Endodermal cell (in vitro differentiated cells): Measurements from ENCODE around the gene SSBP2. TPM values are rescaled to one million over a fixed set of nuclear protein-coding genes. Genes with fewer than 3 reads are reported as not detected.

Experiments used
- DNase-seq: peaks from one replicate; pipeline ENCODE4 v3.0.0-alpha.2; 2017
- H3K27ac ChIP-seq: 2 replicates; pipeline ENCODE4 v1.5.1; 2013; ENCODE audit warnings: mild to moderate bottlenecking, low read depth, low read length, moderate library complexity
- H3K27me3 ChIP-seq: 2 replicates; pipeline ENCODE4 v1.6.1; 2013; ENCODE audit warnings: mild to moderate bottlenecking, low read length, moderate library complexity; ENCODE audit not compliant: insufficient read depth, control insufficient read depth, poor library complexity, severe bottlenecking
- H3K36me3 ChIP-seq: 2 replicates; pipeline ENCODE4 v1.7.0; 2013; ENCODE audit warnings: mild to moderate bottlenecking, low read length, moderate library complexity; ENCODE audit not compliant: control insufficient read depth, insufficient read depth
- H3K4me1 ChIP-seq: one replicate; pipeline ENCODE4 v1.7.0; 2013; ENCODE audit warnings: low read length; ENCODE audit not compliant: control insufficient read depth, insufficient read depth
- H3K4me3 ChIP-seq: 2 replicates; pipeline ENCODE4 v1.5.1; 2013; ENCODE audit warnings: mild to moderate bottlenecking, low read length, moderate library complexity
- H3K9ac ChIP-seq: 2 replicates; pipeline ENCODE4 v1.6.1; 2013; ENCODE audit warnings: mild to moderate bottlenecking, low read length, moderate library complexity; ENCODE audit not compliant: poor library complexity, severe bottlenecking; ENCODE audit errors: extremely low read depth
- H3K9me3 ChIP-seq: 2 replicates; pipeline ENCODE4 v1.6.1; 2013; ENCODE audit warnings: mild to moderate bottlenecking, low read length, moderate library complexity; ENCODE audit not compliant: control insufficient read depth
- H3K27ac Mint-ChIP-seq: 2 replicates; pipeline ENCODE4 v1.8.0; 2020; ENCODE audit warnings: mixed read lengths
- H3K27me3 Mint-ChIP-seq: 2 replicates; pipeline ENCODE4 v1.8.0; 2021; ENCODE audit warnings: mild to moderate bottlenecking, mixed read lengths; ENCODE audit not compliant: insufficient read depth
- H3K36me3 Mint-ChIP-seq: 2 replicates; pipeline ENCODE4 v1.8.0; 2020; ENCODE audit warnings: low read depth, mixed read lengths
- H3K4me1 Mint-ChIP-seq: 2 replicates; pipeline ENCODE4 v1.8.0; 2020; ENCODE audit warnings: mixed read lengths
- H3K4me3 Mint-ChIP-seq: 2 replicates; pipeline ENCODE4 v1.8.0; 2020; ENCODE audit warnings: mild to moderate bottlenecking, moderate library complexity, mixed read lengths
- H3K9me3 Mint-ChIP-seq: 2 replicates; pipeline ENCODE4 v1.8.0; 2020; ENCODE audit warnings: mild to moderate bottlenecking, mixed read lengths
- WGBS, 2 experiments: methylation state at CpG; one replicate each; pipeline versions ENCODE4 v1.1.5 to v1.1.7; 2013; ENCODE audit warnings: missing lambda C conversion rate in 2 of 2, mixed read lengths in 1 of 2; ENCODE audit not compliant: insufficient coverage in 1 of 2, insufficient read length in 1 of 2; 5-methylcytosine and 5-hydroxymethylcytosine counted together
- total RNA-seq, 2 donors: library from RNA; stranded (reverse); fragmentation: NEBNext Ultra II Directional in 1 of 2; extraction: Animal tissue kit (Norgen Biotek cat#: 25700) in 1 of 2; gene quantifications; 2 replicates in 1 of 2; 3 replicates in 1 of 2; pipeline ENCODE4 v1.2.1, GENCODE V29; 2021
- TF ChIP-seq, protein P1 (sequence below): fragments of 200-600 bp; sonication (generic); conservative IDR thresholded peaks from 2 replicates; pipeline ENCODE4 v1.5.0; 2021; ENCODE audit warnings: antibody characterized with exemption, mild to moderate bottlenecking

The SSBP2 gene
- total RNA-seq, 2 donors from 2014 or later = 27.5 to 30.2 TPM

DNA sequence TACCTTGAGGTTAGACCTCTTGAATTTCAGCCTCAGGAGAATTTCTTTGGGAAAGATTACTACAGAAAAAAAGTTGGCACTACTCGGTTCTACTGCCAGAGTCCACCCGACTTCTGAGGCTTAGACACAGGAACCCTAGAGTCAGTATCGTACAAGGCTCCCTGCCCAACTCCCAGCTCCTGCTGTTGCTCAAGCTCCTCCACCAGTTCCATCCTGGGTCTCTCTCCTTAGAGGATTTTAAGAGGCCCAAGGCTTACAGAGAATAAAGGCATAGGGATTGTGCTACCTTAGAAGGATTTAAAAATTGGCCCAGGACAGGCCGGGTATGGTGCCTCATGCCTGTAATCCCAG lies 29.0 kb upstream of the SSBP2 start:
- H3K27ac Mint-ChIP-seq = no peak overlapping the region
- TF ChIP-seq, protein P1, sequence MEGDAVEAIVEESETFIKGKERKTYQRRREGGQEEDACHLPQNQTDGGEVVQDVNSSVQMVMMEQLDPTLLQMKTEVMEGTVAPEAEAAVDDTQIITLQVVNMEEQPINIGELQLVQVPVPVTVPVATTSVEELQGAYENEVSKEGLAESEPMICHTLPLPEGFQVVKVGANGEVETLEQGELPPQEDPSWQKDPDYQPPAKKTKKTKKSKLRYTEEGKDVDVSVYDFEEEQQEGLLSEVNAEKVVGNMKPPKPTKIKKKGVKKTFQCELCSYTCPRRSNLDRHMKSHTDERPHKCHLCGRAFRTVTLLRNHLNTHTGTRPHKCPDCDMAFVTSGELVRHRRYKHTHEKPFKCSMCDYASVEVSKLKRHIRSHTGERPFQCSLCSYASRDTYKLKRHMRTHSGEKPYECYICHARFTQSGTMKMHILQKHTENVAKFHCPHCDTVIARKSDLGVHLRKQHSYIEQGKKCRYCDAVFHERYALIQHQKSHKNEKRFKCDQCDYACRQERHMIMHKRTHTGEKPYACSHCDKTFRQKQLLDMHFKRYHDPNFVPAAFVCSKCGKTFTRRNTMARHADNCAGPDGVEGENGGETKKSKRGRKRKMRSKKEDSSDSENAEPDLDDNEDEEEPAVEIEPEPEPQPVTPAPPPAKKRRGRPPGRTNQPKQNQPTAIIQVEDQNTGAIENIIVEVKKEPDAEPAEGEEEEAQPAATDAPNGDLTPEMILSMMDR = no peak

DNA sequence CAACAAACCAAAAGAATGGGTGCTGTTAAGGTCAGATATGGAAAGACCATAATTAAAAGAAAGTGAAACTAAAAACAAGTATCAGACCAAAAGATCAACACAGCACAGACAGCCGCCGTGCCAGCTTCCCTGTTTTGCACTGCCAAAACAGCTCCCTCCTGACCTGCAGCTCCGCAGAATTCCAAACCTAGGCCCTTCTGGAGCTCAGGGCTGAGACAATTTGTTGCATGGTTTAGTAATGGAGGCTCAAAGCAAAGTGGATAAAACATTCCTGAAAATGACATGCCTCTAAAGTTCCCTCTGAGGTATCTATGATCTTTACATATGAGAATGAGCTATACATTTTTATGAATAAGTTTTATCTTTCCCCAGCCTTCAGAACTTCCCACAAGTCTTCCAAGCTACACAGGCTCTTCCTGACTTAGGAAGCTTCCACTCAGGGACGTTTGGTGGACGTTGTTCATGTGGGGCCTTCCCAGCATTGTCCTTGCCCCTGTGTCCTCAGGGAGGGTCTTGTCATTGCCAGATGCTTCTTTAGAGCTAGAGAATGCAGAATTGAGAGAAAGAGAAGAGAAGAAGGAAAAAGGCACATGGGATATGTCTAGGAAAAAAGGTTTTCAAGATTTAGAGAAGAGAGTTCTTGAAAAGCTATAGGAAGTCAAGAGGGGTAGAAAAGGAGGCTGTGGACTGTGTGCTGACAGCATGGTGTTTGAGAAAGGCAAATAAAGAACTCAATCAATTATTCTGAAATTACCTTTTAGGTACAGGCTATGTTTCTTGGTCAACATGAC lies 28.4 kb upstream of the SSBP2 start:
- Mint-ChIP-seq H3K36me3 (no peaks in the 10 kb centered on the region), H3K27ac (no peak overlapping the region), H3K4me1 (peaks cover 1% of the 10 kb centered on the region), H3K9me3 (no peaks in the 10 kb centered on the region), H3K27me3 (no peaks in the 10 kb centered on the region), H3K4me3 (no peak overlapping the region)
- H3K27me3 ChIP-seq = no peaks in the 10 kb centered on the region
- H3K36me3 ChIP-seq = no peaks in the 10 kb centered on the region
- H3K27ac ChIP-seq = no peak overlapping the region
- H3K4me1 ChIP-seq = no peaks in the 10 kb centered on the region
- TF ChIP-seq, protein P1 = no peak
- H3K9ac ChIP-seq = no peak overlapping the region
- no peak for DNase-seq
- no peaks in the 10 kb centered on the region for H3K9me3 ChIP-seq
- no peak overlapping the region for H3K4me3 ChIP-seq
- WGBS, 2 experiments = 88 to 89% methylated on average over 3 to 5 of the region's 5 CpGs

More for the DNA sequence above, 29.0 kb upstream of the SSBP2 start:
- Mint-ChIP-seq H3K4me3 (no peak overlapping the region), H3K36me3 (no peaks in the 10 kb centered on the region), H3K4me1 (peaks cover 1% of the 10 kb centered on the region), H3K27me3 (no peaks in the 10 kb centered on the region), H3K9me3 (no peaks in the 10 kb centered on the region)
- Histone ChIP-seq H3K4me1 (no peaks in the 10 kb centered on the region), H3K9me3 (no peaks in the 10 kb centered on the region), H3K27ac (no peak overlapping the region), H3K27me3 (no peaks in the 10 kb centered on the region), H3K9ac (no peak overlapping the region), H3K36me3 (no peaks in the 10 kb centered on the region), H3K4me3 (no peak overlapping the region)
- 91 to 96% methylated on average over 4 of the region's 4 CpGs for WGBS, 2 experiments
- no peak for DNase-seq

DNA sequence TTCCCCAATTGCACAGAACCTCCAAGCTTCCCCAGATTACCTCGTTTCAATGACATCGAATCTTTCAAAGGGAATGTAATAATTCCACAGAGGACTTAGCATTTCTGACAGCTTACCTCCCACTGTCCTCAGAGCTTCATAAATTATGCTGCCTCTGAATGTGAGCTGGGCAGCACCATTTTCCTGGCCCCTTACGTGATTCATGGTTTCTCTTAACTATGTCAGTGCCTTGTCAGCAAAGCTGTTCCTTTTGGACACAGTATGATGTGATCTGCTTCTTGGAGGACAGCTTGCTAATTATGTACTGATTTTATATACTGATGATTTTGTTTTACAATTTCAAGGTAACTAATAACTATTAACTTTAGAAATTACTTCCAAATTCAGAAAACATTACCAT lies 27.7 kb upstream of the SSBP2 start:
- DNase-seq = no peak
- H3K36me3 Mint-ChIP-seq = no peaks in the 10 kb centered on the region
- no peak overlapping the region for H3K9ac ChIP-seq
- H3K27me3 Mint-ChIP-seq = no peaks in the 10 kb centered on the region
- H3K9me3 ChIP-seq = no peaks in the 10 kb centered on the region
- H3K4me1 ChIP-seq = no peaks in the 10 kb centered on the region
- TF ChIP-seq, protein P1 = no peak
- peaks cover 1% of the 10 kb centered on the region for H3K4me1 Mint-ChIP-seq
- H3K9me3 Mint-ChIP-seq = no peaks in the 10 kb centered on the region
- H3K27ac ChIP-seq = no peak overlapping the region
- no peak overlapping the region for H3K27ac Mint-ChIP-seq
- no peaks in the 10 kb centered on the region for H3K36me3 ChIP-seq
- no peaks in the 10 kb centered on the region for H3K27me3 ChIP-seq
- no peak overlapping the region for H3K4me3 Mint-ChIP-seq
- 70 to 71% methylated on average over 3 of the region's 3 CpGs for WGBS, 2 experiments
- H3K4me3 ChIP-seq = no peak overlapping the region
